HCT116 (cell line): ENCODE data around the gene PRKCA. TPM values are rescaled to one million over a fixed set of nuclear protein-coding genes. Genes with fewer than 3 reads are reported as not detected.

Experiments
- ATAC-seq: fragments of 200-7000 bp; cut with Tn5 transposase; 2 replicates; pipeline ENCODE4 v1.9.1; 2020; ENCODE audit warnings: mild to moderate bottlenecking, moderate library complexity
- BruUV-seq: library from RNA; stranded (reverse); fragments of 400-500 nt; replicated peaks from 2 replicates; lab custom pipeline; 2021; lab: Mats Ljungman, UMichigan
- CTCF ChIA-PET: fragments of 300-600 bp; sonication (Branson Sonifier 250); formaldehyde crosslinking; loops from one replicate; lab custom pipeline; 2021; ENCODE audit warnings: antibody characterized with exemption; lab: Charles Lee
- POLR2A ChIA-PET: fragments of 300-600, 350-600 bp; sonication (Branson Sonifier 250); formaldehyde crosslinking; loops from one replicate; lab custom pipeline; 2021; ENCODE audit warnings: antibody characterized with exemption; lab: Charles Lee
- RAD21 ChIA-PET, 2 experiments: fragments of 300-600 bp; sonication (Branson Sonifier 250); formaldehyde crosslinking; loops; one replicate each; lab custom pipeline; 2023; ENCODE audit warnings: low total read pairs in 2 of 2; ENCODE audit not compliant: uncharacterized antibody in 2 of 2, unreplicated experiment in 2 of 2, low non-redundant PET in 1 of 2; lab: Charles Lee
- DNase-seq: peaks from one replicate; pipeline ENCODE4 v3.0.0-alpha.2; 2010; ENCODE audit warnings: low read depth, low spot score
- H2AFZ ChIP-seq: fragments of 200-600 bp; shearing (Covaris generic), sonication (generic); 2 replicates; pipeline ENCODE4 v1.6.1; 2017; ENCODE audit warnings: low read depth, mixed run types, mixed read lengths, antibody characterized with exemption, low read length; ENCODE audit not compliant: poor library complexity, severe bottlenecking
- H3K27ac ChIP-seq: 2 replicates; pipeline ENCODE4 v1.5.1; 2012; ENCODE audit warnings: low read depth, low read length
- H3K27me3 ChIP-seq: fragments of 200-600 bp; sonication (generic); 2 replicates; pipeline ENCODE4 v1.6.1; 2016; ENCODE audit warnings: mixed run types, low read length, mixed read lengths; ENCODE audit not compliant: insufficient read depth
- H3K36me3 ChIP-seq, 2 experiments: fragments of 200-500 bp in 1 of 2; fragments of 200-600 bp in 1 of 2; sonication (Bioruptor generic) in 1 of 2; sonication (generic) in 1 of 2; 2 replicates each; pipeline versions ENCODE4 v1.5.1 to v1.6.1; 2014 to 2016; ENCODE audit warnings: low read length in 2 of 2, inconsistent platforms in 1 of 2, mixed read lengths in 1 of 2, mixed run types in 1 of 2; ENCODE audit not compliant: insufficient read depth in 2 of 2, control insufficient read depth in 1 of 2
- H3K4me1 ChIP-seq, 2 experiments: fragments of 200-600 bp in 1 of 2; sonication (generic) in 1 of 2; 2 replicates each; pipeline versions ENCODE4 v1.5.1 to v1.6.1; 2012 to 2017; ENCODE audit warnings: low read length in 2 of 2, inconsistent platforms in 1 of 2, mild to moderate bottlenecking in 1 of 2, mixed read lengths in 1 of 2, mixed run types in 1 of 2, moderate library complexity in 1 of 2; ENCODE audit not compliant: insufficient read depth in 2 of 2, control insufficient read depth in 1 of 2
- H3K4me2 ChIP-seq: fragments of 200-600 bp; sonication (generic); 2 replicates; pipeline ENCODE4 v1.6.1; 2017; ENCODE audit warnings: mixed run types, low read length, mixed read lengths
- H3K4me3 ChIP-seq, 2 experiments: fragments of 200-600 bp in 1 of 2; sonication (generic) in 1 of 2; replicated peaks in 1 of 2; 2 replicates each; pipeline ENCODE4 v1.5.1; 2011 to 2016; ENCODE audit warnings: low read length in 2 of 2, control low read depth in 1 of 2, low read depth in 1 of 2, mild to moderate bottlenecking in 1 of 2, mixed read lengths in 1 of 2, mixed run types in 1 of 2
- H3K79me2 ChIP-seq: fragments of 200-600 bp; sonication (generic); 2 replicates; pipeline ENCODE4 v1.6.1; 2017; ENCODE audit warnings: mild to moderate bottlenecking, mixed run types, low read length, moderate library complexity, mixed read lengths; ENCODE audit not compliant: insufficient read depth
- H3K9ac ChIP-seq: fragments of 200-600 bp; sonication (generic); 2 replicates; pipeline ENCODE4 v1.6.1; 2016; ENCODE audit warnings: low read length, mixed read lengths
- H3K9me2 ChIP-seq: fragments of 200-600 bp; sonication (generic), shearing (Covaris generic); 2 replicates; pipeline ENCODE4 v1.6.1; 2017; ENCODE audit warnings: mixed run types, mild to moderate bottlenecking, moderate library complexity; ENCODE audit not compliant: insufficient read depth
- H3K9me3 ChIP-seq, 2 experiments: fragments of 200-500 bp in 1 of 2; fragments of 200-600 bp in 1 of 2; sonication (Bioruptor generic) in 1 of 2; sonication (generic) in 1 of 2; 2 replicates each; pipeline ENCODE4 v1.6.1; 2014 to 2017; ENCODE audit warnings: low read length in 2 of 2, mixed read lengths in 2 of 2, inconsistent platforms in 1 of 2, low read depth in 1 of 2, mild to moderate bottlenecking in 1 of 2, mixed run types in 1 of 2, moderate library complexity in 1 of 2; ENCODE audit not compliant: control insufficient read depth in 1 of 2, insufficient read depth in 1 of 2
- H4K20me1 ChIP-seq: fragments of 200-600 bp; sonication (generic), shearing (Covaris generic); 2 replicates; pipeline ENCODE4 v1.6.1; 2017; ENCODE audit warnings: mixed run types, mild to moderate bottlenecking, moderate library complexity; ENCODE audit not compliant: insufficient read depth
- CBX3 ChIP-seq: IDR thresholded peaks from 2 replicates; pipeline ENCODE4 v1.6.1; 2012; ENCODE audit warnings: low read depth
- ELF1 ChIP-seq: IDR thresholded peaks from 2 replicates; pipeline ENCODE4 v1.6.1; 2012; ENCODE audit warnings: low read depth, borderline replicate concordance
- EZH2 ChIP-seq: fragments of 200-600 bp; sonication (generic); IDR thresholded peaks from 2 replicates; pipeline ENCODE4 v1.6.1; 2017; ENCODE audit warnings: antibody characterized with exemption, mixed run types
- EZH2phosphoT487 ChIP-seq: fragments of 200-600 bp; IDR thresholded peaks from 2 replicates; pipeline ENCODE4 v1.6.1; 2018; ENCODE audit warnings: antibody characterized with exemption, borderline replicate concordance
- MAX ChIP-seq: IDR thresholded peaks from 2 replicates; pipeline ENCODE4 v1.6.1; 2012
- SRF ChIP-seq: IDR thresholded peaks from 2 replicates; pipeline ENCODE4 v1.6.1; 2012; ENCODE audit warnings: low read depth
- ZBTB33 ChIP-seq: IDR thresholded peaks from 2 replicates; pipeline ENCODE4 v1.6.1; 2011; ENCODE audit warnings: mild to moderate bottlenecking, low read length, moderate library complexity; ENCODE audit not compliant: insufficient replicate concordance; ENCODE audit errors: extremely low read depth
- intact Hi-C: fragments of 100-400 bp; cut with micrococcal nuclease; formaldehyde crosslinking; loops from 2 replicates; pipeline ENCODE4 v1.10.0; 2022
- total RNA-seq: library from RNA; stranded (reverse); gene quantifications from one replicate; pipeline ENCODE4 v1.2.1, GENCODE V29; 2021; ENCODE audit not compliant: unreplicated experiment
- TF ChIP-seq, protein P1 (sequence below): IDR thresholded peaks from 2 replicates; pipeline ENCODE4 v1.6.1; 2012

PRKCA gene
- total RNA-seq, 1 experiment from 2014 or later = 18.8 TPM

- Histone ChIP-seq H3K27me3 (no peaks in the 10 kb centered on the region), H4K20me1 (no peaks in the 10 kb centered on the region), H3K4me1 (peaks cover 11 to 14% of the 10 kb centered on the region in 2 experiments), H3K36me3 (no peaks in the 10 kb centered on the region), H3K27ac (no peak overlapping the region), H3K9me2 (no peaks in the 10 kb centered on the region), H3K79me2 (no peaks in the 10 kb centered on the region), H3K4me2 (no peak overlapping the region), H3K9me3 (no peaks in the 10 kb centered on the region), H2AFZ (no peak overlapping the region), H3K9ac (no peak overlapping the region), H3K4me3 (no peak overlapping the region)
- CTCF ChIA-PET = interaction anchor here (1.2 to 1.4 kb wide), 2 partner anchors 10 to 97 kb away, joined by 3 to 5 read pairs; no protein-coding TSS in a partner anchor
- no peak for TF ChIP-seq ELF1
- TF ChIP-seq, protein P1, sequence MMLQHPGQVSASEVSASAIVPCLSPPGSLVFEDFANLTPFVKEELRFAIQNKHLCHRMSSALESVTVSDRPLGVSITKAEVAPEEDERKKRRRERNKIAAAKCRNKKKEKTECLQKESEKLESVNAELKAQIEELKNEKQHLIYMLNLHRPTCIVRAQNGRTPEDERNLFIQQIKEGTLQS = no peak
- TF ChIP-seq SRF = no peak
- TF ChIP-seq EZH2 = no peak
- TF ChIP-seq EZH2phosphoT487 = no peak
- TF ChIP-seq MAX = no peak
- DNase-seq = no peak
- intact Hi-C loops = no loop called here
- no peak for ATAC-seq
- POLR2A ChIA-PET = no interaction called here
- RAD21 ChIA-PET = no interaction called here
- no TSS peak for BruUV-seq
Measured at GRCh38 chr17:66577041-66577440, 274.6 kb downstream of the PRKCA start.

DNA sequence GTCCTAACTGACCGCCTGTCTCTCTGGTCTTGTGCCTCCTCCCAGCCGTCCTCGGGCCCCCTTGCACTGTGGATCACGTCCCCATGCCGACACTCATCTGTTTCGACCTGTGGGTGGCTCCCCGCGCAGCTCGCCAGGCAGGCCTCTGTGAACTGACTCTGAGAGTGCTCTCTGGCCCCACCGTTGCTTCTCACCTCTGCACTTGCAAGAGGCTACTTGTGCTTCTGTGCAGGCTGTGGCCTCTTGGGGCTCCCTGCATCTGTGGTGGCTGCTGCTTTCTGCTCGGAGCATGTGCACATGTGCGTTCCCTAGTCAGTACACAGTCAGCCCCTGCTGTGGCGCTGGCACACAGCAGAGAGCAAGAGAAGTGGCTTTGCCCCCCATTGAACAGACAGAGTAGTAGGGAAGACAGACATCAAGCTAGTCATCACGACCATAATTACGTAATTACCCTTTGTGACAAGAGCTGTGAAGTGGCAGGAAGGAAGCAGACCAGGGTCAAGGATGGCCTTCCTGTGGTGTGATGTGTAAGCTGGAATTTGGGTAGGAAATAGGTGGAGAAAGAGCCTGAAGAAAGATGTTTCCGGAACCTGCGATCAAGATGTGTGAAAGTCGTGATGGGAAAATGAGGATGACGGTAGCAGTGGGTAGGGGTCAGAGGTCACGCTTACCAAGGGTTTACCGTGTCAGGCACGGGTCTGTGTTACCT is 276.5 kb downstream of the PRKCA start:
- ChIA-PET POLR2A (no interaction called here), RAD21 (no interaction called here), CTCF (interaction anchor here (1.5 kb wide), 1 partner anchor 12 kb away, joined by 4 read pairs; no protein-coding TSS in a partner anchor)
- no TSS peak for BruUV-seq
- ATAC-seq = no peak
- no peak for DNase-seq
- H3K4me1 ChIP-seq = peaks cover 11 to 14% of the 10 kb centered on the region in 2 experiments
- H3K9ac ChIP-seq = no peak overlapping the region
- H3K27me3 ChIP-seq = no peaks in the 10 kb centered on the region
- intact Hi-C loops = no loop called here
- no peak overlapping the region for H3K4me3 ChIP-seq
- no peaks in the 10 kb centered on the region for H3K79me2 ChIP-seq
- H3K36me3 ChIP-seq = no peaks in the 10 kb centered on the region
- H3K9me2 ChIP-seq = no peaks in the 10 kb centered on the region
- H2AFZ ChIP-seq = no peak overlapping the region
- no peaks in the 10 kb centered on the region for H3K9me3 ChIP-seq
- H4K20me1 ChIP-seq = no peaks in the 10 kb centered on the region
- H3K4me2 ChIP-seq = no peak overlapping the region
- H3K27ac ChIP-seq = no peak overlapping the region; the same call in 1 of the 2 replicates
- TF ChIP-seq ZBTB33 = no peak
- TF ChIP-seq CBX3 = no peak
